Measurements from ENCODE around the gene SH2D1B. TPM values are rescaled to one million over a fixed set of nuclear protein-coding genes. Genes with fewer than 3 reads are reported as not detected.

SH2D1B gene
- polyA plus RNA-seq, 1 of the 3 experiments (the other 2 are of a cell fraction): not detected

DNA sequence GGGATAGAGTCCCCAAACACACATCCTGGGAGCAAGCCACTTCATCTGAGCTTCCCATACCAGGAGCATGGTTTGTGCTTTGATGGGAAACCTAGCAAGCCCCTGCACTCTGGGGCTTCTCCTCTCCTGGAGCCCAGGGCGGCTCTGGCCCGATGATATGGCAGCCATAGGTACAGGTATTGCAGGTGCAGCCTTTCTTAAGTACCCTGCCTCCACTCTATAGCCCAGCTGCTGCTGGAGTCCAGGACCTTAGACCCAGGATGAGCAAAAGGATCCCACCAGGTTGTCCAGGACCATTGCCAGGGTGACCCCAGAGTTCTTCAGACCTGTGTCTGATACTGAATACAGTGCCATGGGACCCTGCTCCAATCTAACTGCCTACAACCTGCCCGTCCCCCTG, 26.2 kb downstream of the SH2D1B start:
- Histone ChIP-seq H3K4me2 (no peak overlapping the region), H3K27me3 (ENCODE audit: insufficient read depth) (peaks cover 1% of the 10 kb centered on the region; the same call in 1 of the 2 replicates), H3K9ac (no peak overlapping the region), H3K4me3 (ENCODE audit: low read depth in 2 of 2, low read length in 1 of 2) (no peak overlapping the region), H3K36me3 (replicated peaks in 1 of 2; ENCODE audit: control insufficient read depth in 1 of 2, insufficient read depth in 2 of 2, low read length in 1 of 2) (no peaks in the 10 kb centered on the region), H3K4me1 (ENCODE audit: control insufficient read depth in 1 of 2, insufficient read depth in 2 of 2, low read depth in 1 of 2, low read length in 1 of 2) (peaks cover 0 to 12% of the 10 kb centered on the region in 2 experiments; a peak in 1 of 4 replicates), H3K79me2 (ENCODE audit: insufficient read depth) (no peaks in the 10 kb centered on the region), H3K9me3 (no peaks in the 10 kb centered on the region), H2AFZ (ENCODE audit: low read depth) (no peak overlapping the region), H3F3A (replicated peaks; ENCODE audit: insufficient read depth) (no peaks in the 10 kb centered on the region), H3K9me2 (no peaks in the 10 kb centered on the region), H4K20me1 (ENCODE audit: insufficient read depth) (no peaks in the 10 kb centered on the region), H3K27ac (ENCODE audit: low read depth in 2 of 2, low read length in 1 of 2) (no peak overlapping the region)
- ChIA-PET CTCF (interaction anchor here (2.6 kb wide), 1 partner anchor 28 kb away, joined by 12 read pairs; no protein-coding TSS in a partner anchor), POLR2A (no interaction called here)
- TF ChIP-seq FOXM1 (IDR thresholded peaks at IDR 0.05; ENCODE audit: low read depth) (no peak), SIN3A (IDR thresholded peaks at IDR 0.05; ENCODE audit: borderline replicate concordance, low read depth, low read length) (no peak), RAD21 (IDR thresholded peaks at IDR 0.05; ENCODE audit: low read length) (no peak)
- TF ChIP-seq, protein P1, sequence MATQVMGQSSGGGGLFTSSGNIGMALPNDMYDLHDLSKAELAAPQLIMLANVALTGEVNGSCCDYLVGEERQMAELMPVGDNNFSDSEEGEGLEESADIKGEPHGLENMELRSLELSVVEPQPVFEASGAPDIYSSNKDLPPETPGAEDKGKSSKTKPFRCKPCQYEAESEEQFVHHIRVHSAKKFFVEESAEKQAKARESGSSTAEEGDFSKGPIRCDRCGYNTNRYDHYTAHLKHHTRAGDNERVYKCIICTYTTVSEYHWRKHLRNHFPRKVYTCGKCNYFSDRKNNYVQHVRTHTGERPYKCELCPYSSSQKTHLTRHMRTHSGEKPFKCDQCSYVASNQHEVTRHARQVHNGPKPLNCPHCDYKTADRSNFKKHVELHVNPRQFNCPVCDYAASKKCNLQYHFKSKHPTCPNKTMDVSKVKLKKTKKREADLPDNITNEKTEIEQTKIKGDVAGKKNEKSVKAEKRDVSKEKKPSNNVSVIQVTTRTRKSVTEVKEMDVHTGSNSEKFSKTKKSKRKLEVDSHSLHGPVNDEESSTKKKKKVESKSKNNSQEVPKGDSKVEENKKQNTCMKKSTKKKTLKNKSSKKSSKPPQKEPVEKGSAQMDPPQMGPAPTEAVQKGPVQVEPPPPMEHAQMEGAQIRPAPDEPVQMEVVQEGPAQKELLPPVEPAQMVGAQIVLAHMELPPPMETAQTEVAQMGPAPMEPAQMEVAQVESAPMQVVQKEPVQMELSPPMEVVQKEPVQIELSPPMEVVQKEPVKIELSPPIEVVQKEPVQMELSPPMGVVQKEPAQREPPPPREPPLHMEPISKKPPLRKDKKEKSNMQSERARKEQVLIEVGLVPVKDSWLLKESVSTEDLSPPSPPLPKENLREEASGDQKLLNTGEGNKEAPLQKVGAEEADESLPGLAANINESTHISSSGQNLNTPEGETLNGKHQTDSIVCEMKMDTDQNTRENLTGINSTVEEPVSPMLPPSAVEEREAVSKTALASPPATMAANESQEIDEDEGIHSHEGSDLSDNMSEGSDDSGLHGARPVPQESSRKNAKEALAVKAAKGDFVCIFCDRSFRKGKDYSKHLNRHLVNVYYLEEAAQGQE (IDR thresholded peaks at IDR 0.05; ENCODE audit: low read depth, low read length): no peak
- TF ChIP-seq, protein P2, sequence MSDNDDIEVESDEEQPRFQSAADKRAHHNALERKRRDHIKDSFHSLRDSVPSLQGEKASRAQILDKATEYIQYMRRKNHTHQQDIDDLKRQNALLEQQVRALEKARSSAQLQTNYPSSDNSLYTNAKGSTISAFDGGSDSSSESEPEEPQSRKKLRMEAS (IDR thresholded peaks at IDR 0.05; ENCODE audit: low read depth): no peak
- no CpG with 5 or more reads among the region's 3 CpGs for WGBS (ENCODE audit: low lambda C conversion rate)
- DNase-seq: peak; percentile 5

DNA sequence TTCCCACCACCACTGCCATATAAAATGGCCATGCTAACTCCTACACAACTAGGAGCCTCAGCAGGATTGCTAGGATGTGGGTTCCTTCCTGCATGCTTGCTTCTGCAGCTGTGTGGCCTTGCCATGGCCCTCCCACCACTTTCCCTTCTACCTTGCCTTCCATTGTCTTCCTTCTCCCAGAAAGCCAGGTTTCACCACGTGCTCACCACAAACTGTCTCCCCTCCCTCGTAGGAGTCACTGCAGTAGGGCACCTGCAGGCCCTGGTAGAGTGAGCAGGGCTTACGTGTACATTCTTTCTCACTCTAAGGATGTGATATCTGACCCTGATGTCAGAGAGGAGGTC, 26.7 kb downstream of the SH2D1B start:
- Histone ChIP-seq H3K27me3 (ENCODE audit: insufficient read depth) (peaks cover 5% of the 10 kb centered on the region; the same call in 1 of the 2 replicates), H3K79me2 (ENCODE audit: insufficient read depth) (no peaks in the 10 kb centered on the region), H3K4me2 (no peak overlapping the region), H3K9me3 (no peaks in the 10 kb centered on the region), H3K9ac (no peak overlapping the region), H3K9me2 (no peaks in the 10 kb centered on the region), H3F3A (replicated peaks; ENCODE audit: insufficient read depth) (no peaks in the 10 kb centered on the region), H3K36me3 (replicated peaks in 1 of 2; ENCODE audit: control insufficient read depth in 1 of 2, insufficient read depth in 2 of 2, low read length in 1 of 2) (no peaks in the 10 kb centered on the region), H3K27ac (ENCODE audit: low read depth in 2 of 2, low read length in 1 of 2) (no peak overlapping the region), H3K4me3 (ENCODE audit: low read depth in 2 of 2, low read length in 1 of 2) (no peak overlapping the region), H2AFZ (ENCODE audit: low read depth) (no peak overlapping the region), H4K20me1 (ENCODE audit: insufficient read depth) (no peaks in the 10 kb centered on the region), H3K4me1 (ENCODE audit: control insufficient read depth in 1 of 2, insufficient read depth in 2 of 2, low read depth in 1 of 2, low read length in 1 of 2) (peaks cover 0 to 8% of the 10 kb centered on the region in 2 experiments; a peak in 1 of 4 replicates)
- 44% methylated on average over 3 of the region's 3 CpGs for WGBS (ENCODE audit: low lambda C conversion rate)
- TF ChIP-seq YY1 (IDR thresholded peaks at IDR 0.05; ENCODE audit: low read depth) (no peak), GATA2 (CRISPR knock-in tag; IDR thresholded peaks at IDR 0.05) (no peak), MEF2A (IDR thresholded peaks at IDR 0.05; ENCODE audit: borderline replicate concordance, low read depth) (no peak)
- peak; percentile 1 for DNase-seq
- ChIA-PET POLR2A (no interaction called here), CTCF (interaction anchor here (2.6 kb wide), 1 partner anchor 28 kb away, joined by 12 read pairs; no protein-coding TSS in a partner anchor)

Data from SK-N-SH (cell line).